Breast epithelium (tissue), 3 donors: Measurements from ENCODE around the gene CCDC51.

Experiments used
- CTCF ChIP-seq, 3 donors: fragments of 450-650 bp; IDR thresholded peaks; one replicate each; pipeline ENCODE4 v1.5.1; 2016 to 2017; ENCODE audit warnings: antibody characterized with exemption in 3 of 3, mild to moderate bottlenecking in 3 of 3, moderate library complexity in 3 of 3
- POLR2A ChIP-seq: fragments of 450-650 bp; IDR thresholded peaks from one replicate; pipeline ENCODE4 v1.6.1; 2016; ENCODE audit warnings: antibody characterized with exemption, mild to moderate bottlenecking, moderate library complexity

- TF ChIP-seq POLR2A (no peak), CTCF (IDR thresholded peaks at IDR 0.05) (no peak)
Measured at GRCh38 chr3:48415251-48415953, 24.5 kb downstream of the CCDC51 start.
